Kidney tubule cell (primary cell): ENCODE results near the gene IRX5.

ENCODE experiments used
- DNase-seq: peaks from one replicate; pipeline ENCODE4 v3.0.0-alpha.2; 2018; ENCODE audit warnings: low spot score

Gene IRX5

GRCh38 chr16:54952195-54952594 is 21.5 kb downstream of the IRX5 start:
- DNase-seq = no peak

- no peak for DNase-seq
Observed at GRCh38 chr16:54953461-54953860, 22.8 kb downstream of the IRX5 start.

- DNase-seq = no peak
Observed at GRCh38 chr16:54954220-54954619, 23.6 kb downstream of the IRX5 start.

DNA sequence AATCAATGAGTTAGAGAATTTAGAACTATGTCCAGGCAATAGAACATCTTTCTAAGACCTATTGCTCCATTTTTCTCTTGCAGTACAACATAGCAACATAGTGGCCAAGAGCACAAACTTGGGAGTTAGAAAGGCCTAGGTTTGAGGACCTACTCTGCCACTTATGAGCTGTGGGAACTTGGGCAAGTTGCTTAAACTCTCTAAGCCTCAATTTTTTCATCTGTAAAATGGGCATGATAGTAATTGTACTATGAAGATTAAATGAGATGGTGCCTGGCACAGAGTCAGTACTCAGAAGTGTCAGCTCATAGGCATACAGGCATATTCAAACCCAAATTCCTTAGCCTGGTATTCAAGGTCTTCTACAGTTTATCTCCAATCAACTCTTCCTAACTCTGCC is 25.1 kb downstream of the IRX5 start:
- DNase-seq = no peak

DNA sequence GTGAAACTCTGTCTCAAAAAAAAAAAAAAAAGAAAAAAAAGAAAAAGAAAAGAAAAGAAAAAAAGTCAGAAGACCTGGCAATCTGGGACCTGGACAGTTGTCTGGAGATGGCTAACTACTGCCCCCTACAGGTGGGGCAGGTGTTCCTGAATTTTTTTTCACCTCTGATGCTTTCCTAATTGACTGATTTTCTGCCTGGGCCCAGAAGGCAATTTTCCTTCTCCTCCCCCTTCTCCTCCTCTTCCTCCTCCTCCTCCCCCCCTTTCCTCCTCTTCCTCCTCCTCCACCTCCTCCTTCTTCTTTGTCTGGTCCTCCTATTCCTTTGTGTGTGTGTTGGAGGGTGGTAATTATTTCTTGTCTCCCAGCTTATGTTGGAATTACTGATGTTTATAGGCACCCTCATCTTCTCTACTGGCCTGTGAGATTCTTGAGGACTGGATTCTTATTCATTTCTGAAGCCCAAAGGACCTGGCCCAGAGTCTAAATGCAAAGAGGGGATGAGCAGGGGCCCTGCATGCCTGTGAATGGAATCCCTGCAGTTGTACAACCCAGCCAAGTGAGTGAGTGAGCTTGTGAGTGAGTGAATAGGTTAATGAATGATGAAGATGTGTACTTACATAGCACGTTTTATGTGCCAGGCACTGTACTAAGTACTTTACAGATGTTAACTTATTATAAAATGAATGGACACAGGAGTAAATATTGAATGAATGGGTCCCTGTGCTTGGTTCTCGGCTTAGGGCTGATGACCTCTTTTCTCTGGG is 26.9 kb downstream of the IRX5 start:
- DNase-seq = peak; percentile 33

DNA sequence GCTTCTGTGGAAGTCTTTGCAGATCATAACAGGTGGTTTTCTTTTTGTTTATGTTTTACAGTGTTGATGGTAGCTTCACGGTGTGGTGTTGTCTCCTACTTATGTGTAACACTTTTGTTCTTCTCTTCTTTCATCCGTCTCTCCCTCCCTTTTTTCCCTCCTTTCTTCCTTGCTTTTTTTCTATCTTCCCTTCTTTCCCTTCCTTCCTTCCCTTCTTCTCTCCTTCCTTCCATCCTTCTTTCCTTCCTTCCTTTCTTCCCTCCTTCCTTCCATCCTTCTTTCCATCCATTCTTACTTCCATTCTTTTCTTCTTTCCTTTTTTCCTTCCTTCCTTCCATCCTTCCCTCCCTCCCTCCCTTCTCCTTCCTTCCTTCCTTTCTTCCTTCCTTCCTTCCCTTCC is 31.4 kb downstream of the IRX5 start:
- no peak for DNase-seq

GRCh38 chr16:54964239-54964638 is 33.6 kb downstream of the IRX5 start:
- no peak for DNase-seq

DNA sequence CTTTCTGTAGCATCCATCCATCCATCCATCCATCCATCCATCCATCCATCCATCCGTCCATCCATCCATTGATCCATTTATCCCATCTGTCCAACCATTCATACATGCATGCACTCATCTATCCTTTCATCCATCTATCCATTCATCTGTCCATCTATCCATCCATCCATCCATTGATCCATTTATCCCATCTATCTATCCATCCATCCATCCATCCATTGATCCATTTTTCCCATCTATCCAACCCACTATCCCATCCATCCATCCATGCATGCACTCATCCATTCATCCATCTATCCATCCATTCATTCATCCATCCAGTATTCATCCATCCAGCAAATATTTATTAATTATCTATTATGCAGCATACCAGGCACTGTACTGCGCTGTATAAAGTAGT is 34.8 kb downstream of the IRX5 start:
- DNase-seq = no peak

DNA sequence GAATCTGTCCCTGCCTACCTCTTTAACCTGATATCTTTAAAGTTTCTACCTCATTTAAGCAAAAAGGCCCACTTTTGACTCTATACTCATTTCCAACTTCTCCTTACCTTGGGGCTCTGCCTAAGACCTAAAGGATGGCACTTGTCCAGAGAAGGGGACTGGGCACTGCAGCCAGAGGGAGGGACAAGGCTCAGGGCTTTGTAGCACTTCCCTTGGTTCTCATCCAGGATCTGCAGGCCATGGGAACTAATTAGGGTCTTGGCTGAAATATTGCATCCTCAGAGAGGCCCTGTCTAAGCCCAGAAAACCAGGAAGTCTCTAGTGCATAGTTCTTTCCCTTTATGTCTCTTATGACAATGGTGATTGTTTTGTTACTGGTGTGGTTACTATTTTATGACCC is 37.3 kb downstream of the IRX5 start:
- no peak for DNase-seq

DNA sequence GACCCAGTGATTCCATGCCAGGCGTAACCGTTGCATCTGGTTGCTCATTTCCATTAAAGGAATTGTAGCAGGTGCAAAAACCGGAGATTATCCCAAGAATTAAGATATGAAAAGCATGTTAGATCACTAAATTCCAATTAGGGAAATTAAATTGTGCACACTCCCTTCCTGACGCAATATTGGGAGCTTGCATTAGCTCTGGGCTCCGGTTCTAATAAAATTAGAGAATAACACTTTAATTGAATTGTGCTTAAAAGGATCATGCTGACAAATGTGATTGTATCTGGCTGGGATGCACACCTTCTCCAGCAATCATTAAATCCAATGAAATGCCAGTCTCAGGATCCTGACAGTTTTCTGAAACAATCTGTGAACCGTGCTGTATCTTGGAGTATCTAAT is 38.1 kb downstream of the IRX5 start:
- no peak for DNase-seq

- DNase-seq = no peak
Observed at GRCh38 chr16:54970016-54970415, 39.4 kb downstream of the IRX5 start.

DNA sequence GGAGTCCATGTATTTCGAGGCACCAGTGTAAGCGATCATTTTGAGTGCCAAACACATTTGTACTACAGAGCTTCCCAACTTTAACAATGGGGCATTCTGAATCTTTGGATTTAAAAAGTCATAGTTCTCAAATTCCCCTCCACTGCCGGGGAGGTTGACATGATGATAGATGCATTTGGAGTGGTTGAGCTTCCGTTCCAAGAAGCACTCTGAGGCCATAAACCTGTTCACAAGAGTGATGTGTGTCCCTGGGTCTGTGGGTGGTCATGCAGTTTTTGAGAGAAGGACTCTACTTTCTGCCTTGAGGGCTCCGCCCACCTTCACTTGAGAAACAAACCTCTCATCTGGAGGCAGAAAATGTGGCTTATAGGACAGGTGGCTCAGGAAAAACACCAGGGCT is 43.7 kb downstream of the IRX5 start:
- DNase-seq = no peak

DNA sequence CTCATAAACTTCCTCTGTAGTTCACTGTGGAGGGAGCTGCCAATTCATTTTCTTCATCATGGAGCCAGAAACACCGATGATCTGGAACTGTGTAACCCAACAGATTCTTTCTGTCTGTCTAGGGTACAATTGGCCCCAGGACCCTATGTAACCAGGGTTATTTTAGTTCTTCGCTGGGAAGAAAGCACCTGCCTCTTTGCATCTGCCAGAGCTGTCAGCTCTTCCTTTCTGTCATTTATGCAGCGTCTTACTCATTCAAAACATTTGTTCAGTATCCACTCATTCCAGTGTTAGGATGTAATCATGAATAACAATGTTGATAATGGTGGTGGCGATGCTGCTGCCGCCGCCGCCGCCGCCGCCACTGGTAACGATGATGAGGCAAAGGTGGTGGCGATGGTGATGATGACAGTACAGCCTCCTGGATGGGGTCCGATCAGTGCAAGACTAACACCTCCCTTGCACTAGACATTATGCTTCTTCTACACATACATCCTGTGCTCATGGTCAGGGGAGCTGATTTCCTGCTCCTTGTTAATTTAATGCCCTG is 46.1 kb downstream of the IRX5 start:
- no peak for DNase-seq

- DNase-seq = no peak
Observed at GRCh38 chr16:54977211-54977610, 46.5 kb downstream of the IRX5 start.

DNA sequence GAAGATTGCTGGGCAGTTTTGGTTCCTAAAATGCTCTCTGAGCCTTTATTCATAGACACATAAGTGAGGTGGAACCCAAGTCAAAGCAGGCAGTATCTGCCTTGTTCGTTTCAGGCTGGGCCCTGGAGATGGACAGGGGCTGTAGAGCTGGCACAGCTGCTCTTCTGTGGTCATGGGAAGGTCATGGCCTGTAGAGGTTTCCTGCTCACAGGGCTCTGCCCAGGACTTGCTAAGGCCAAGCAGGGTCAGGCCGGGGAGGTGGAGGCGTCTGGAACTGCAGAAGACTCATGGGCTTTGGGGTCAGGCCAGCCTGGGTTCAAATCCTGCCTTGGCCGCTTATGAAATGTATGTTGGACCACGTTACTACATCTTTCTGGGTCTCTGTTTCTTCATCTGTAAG is 50.2 kb downstream of the IRX5 start:
- no peak for DNase-seq
